HG03442 (cell line): ENCODE measurements around the gene SMIM10L2A.
"Not testable (repeated sequence)": the region's sequence is repeated elsewhere in the genome, so short reads cannot be mapped to it uniquely, and the experiment has no call there.

ENCODE experiments used
- ATAC-seq: cut with Tn5 transposase; IDR thresholded peaks from one replicate; pipeline ENCODE4 v1.9.1; 2021; ENCODE audit warnings: mild to moderate bottlenecking, moderate library complexity; ENCODE audit not compliant: unreplicated experiment

SMIM10L2A gene

DNA sequence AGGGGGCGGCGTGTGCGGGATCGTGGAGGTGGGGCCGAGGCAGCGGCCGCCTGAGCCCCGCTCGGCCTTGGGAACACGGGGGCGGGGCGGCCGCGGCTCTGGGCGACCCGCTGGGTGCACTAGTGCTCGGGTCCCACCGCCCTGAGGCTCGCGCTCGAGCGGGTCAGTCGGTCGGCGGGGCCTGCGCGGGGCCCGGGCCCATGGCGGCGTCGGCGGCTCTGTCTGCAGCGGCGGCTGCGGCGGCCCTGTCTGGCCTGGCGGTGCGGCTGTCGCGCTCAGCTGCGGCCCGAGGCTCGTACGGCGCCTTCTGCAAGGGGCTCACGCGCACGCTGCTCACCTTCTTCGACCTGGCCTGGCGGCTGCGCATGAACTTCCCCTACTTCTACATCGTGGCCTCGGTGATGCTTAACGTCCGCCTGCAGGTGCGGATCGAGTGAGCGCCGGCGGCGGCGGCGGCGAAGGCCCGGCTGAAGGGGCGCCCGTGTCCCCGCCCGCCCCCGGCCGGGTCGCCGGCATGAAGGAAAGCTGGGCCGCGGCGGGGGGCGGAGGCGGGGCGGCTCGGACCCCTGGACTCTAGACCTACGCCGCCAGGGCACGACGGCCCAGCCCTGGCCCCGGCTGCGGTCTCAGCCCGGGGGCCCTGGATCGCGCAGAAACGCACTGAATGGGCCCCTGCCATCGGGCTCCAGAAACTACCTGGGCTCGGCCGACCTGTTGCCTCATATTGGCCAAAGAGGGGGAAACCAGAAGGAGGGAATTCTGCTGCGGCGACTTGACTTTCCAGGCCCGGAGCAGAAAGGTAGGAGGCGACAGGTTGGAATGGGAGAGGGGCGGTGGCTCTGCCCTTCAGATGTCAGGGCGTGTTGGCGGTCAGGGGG, at the start of gene SMIM10L2A:
SMIM10L2A (plus strand) TSS at position 13 of the 878 bp plus-strand sequence; CDS start at position 201, 188 bp downstream.
- ATAC-seq = peak; percentile 57

DNA sequence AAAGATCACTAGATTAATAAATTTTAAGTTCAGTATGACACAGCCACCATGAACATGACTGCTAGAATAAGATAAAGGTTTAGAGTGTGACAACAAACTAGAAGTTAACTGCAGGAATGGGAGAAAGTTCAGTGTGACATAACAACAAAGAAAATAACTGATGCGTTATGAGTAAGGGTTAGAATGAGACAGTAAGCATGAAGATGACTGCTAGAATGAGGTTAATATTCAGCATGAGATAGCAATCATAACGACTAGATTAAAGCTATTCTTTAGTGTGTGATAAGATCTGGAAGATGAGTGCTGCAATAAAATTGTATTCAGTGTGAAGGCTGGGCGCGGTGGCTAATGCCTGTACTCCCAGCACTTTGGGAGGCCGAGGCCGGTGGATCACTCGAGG, 48.4 kb upstream of the SMIM10L2A start:
- no peak for ATAC-seq

DNA sequence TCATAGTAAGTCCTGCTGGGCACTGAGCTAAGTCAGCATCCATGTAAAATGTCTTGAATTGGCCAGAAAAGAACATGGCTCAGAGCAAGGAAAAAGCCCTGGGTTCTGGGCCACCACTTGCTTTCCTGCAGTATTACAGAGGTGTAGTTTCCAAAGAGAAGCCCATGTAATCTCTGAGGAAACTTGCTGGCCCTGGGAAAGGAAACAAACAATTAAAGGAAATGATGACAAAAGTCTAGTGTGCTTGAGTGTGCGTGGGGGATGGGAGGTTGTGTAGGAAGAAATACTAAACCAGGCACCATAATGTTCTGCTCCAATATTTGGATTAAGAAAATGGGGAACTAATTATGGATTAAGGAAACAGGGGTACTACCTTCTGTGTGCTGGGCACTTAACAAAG, 39.5 kb upstream of the SMIM10L2A start:
- ATAC-seq = no peak

DNA sequence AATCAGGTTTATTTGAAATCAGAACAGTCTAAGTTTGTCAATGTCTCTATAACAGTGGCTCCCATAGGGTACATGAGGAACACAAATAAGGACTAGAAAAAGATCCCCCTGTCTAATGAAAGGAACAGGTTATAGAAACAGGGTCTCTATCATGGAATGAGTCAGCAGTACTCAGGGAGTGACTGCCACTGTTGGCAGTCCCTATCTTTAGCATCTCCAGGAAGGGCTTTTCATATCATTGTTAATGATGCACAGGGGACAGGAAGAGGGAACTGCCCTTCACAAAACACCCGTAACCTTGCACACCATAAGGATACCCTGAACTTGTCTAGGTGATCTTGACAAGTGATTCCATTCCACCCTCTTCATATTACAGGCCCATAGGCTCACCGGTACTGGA, 38.5 kb upstream of the SMIM10L2A start:
- no peak for ATAC-seq

DNA sequence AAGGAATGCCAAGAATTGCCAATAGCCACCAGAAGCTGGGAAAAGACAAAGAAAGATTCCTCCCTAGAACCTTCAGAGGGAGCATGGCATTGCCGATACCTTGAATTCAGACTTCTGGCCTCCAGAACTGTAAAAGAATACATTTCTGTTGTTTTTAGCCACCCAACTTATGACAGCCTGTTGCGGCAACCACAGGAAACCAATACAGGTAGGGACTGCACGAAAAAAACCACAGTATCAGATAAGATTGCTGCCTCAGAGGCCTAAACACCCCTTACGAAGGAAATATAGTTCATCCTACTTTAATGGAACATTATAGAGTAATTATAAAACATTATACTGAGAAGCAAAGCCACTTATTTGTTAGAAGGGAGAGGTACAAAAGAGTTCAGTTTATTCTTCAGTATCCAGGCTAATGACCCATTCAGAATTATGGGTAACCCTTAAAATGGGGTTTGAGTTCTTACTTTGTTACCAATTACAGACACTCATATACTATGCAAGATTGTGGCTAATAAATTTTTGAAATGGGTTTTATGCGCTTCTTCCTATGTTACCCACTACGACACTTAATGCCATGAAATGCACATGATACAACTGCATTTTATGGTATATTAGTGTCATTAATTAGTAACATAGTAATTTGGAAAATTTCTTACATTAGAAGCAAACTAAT, 37.4 kb upstream of the SMIM10L2A start:
- ATAC-seq = no peak

DNA sequence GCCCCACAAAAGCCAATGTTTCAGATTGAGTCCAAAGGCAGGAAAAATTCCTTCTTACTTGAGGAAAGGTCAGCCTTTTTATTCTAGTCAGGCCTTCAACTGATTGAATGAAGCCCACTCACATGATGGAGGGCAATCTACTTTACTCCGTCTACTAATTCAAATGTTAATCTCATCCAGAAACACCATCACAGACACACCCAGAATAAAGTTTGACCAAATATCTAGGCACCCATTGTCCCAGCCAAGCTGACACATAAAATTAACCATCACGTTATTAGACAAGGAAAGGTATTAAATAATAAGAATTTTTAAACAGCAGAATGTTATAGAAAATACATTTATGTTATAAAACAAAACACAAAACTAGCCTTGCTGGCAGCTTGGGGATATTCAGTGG, 32.9 kb upstream of the SMIM10L2A start:
- ATAC-seq = no peak

DNA sequence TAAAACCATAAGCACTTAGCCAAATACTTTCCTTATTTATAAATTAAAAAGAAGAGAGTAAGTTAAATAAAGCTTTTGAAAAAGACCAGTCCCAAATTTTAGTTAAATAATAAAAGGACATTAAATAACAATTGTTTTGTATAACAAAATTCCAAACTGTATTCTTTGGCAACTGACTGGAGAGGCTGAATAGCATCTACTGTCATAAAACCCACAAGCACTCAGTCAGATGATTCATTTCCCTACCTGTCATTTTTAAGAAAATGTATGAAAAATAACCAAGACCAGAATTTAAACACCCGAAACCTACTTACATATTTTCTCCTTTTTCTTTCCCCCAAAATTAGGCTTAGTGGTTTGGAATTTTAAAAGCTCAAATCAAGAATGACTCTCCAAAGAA, 32.5 kb upstream of the SMIM10L2A start:
- ATAC-seq = no peak

DNA sequence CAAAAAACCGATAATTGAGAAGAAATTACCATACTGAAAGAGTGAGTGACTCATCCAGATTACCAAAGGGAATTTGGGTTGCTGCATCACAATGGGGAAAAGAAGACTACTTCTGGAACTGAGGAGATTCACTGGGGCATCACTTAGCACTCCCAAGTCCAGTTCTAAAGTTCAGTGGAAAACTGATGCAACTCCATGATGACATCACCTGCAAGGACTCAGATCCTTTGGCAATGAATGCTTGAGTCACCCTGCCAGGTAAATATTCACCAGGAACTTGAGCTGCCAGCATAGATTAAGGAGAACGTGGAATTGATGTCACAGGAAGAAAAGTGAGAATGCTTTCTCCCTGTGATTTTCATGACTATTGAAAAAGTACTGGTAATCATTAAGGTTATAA, 32.0 kb upstream of the SMIM10L2A start:
- ATAC-seq = no peak

DNA sequence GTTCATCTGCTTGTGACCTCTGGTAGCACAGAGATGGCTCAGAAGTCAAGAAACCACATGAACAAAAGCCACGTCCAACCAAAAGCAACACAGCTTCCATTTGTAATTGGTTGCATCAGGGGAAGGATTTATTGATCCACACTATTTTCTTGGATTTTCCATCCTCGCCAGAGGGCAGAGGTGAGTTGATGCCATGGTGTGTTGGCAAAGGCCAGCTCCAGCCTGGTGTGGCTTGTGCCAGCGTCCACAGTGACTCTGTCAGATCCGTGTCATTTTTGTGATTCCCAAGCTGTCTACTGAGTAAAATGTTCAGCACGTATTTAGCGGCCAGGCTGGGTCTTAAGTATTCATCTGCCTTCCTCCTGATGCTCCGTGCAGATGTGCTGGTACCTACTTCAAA, 30.0 kb upstream of the SMIM10L2A start:
- no peak for ATAC-seq

DNA sequence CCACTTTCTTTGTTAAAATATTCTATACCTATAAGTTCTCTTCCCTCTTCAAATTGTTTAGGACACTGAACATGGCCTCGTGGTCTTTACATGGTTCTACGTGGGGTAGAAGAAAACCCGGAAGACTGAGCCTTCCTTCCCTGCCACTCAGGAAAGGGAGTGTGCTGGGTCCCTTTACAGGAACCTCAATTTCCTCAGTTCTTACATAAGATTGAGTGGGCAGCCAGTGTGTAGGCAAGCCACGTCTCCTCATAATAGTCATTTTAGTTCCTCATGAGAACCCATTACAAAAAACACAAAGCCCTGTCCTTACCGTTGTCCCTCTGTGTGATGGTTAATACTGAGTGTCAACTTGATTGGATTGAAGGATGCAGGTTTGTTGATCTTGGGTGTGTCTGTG, 28.7 kb upstream of the SMIM10L2A start:
- no peak for ATAC-seq

DNA sequence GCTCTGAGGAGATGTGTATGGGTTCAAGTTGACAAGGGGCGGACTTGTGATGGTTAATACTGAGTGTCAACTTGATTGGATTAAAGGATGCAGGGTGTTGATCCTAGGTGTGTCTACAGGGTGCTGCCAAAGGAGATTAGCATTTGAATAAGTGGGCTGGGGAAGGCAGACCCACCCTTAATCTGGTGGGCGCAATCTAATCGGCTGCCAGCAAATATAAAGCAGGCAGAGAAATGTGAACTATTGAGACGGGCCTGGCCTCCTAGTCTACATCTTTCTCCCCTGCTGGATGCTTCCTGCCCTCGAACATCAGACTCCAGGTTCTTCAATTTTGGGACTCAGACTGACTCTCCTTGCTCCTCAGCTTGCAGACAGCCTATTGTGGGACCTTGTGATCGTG, 26.7 kb upstream of the SMIM10L2A start:
- no peak for ATAC-seq

DNA sequence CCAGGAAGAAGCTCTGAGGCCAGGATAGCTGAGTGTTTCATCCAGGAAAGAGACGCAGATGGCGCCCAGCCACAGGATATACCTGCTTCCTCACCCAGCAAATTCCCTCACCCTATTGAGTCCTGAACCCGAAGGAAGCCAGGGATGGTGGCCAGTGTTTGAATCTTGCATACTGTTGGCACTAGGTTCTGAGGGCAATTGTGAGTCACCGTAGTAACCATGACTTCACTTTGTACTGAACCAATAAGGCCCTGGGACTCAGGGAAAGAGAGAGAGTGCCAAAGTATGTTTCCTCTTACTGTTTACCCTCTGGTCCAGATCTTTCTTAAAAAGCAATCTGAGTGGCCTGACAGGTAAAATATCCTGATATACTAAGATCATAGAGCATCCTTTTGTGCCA, 25.6 kb upstream of the SMIM10L2A start:
- ATAC-seq = no peak

DNA sequence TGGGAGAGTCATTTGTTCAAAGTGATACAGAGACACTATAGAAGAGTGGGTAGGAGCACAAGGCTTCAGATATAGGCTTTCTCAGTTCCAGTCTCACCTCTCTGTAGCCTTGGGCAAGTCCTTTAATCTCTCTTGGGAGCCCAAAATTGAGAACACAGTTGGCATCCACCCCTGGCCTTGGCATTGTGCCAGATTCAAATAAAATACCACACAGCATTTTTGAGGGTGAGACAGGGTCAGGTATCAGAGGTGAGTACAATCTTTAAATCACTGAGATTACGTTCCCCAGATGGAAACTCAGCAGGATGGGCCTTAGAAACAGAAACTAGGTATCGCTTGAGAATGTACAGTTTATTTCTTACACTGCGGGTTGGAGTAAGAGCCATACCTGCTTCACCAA, 25.2 kb upstream of the SMIM10L2A start:
- ATAC-seq = no peak

DNA sequence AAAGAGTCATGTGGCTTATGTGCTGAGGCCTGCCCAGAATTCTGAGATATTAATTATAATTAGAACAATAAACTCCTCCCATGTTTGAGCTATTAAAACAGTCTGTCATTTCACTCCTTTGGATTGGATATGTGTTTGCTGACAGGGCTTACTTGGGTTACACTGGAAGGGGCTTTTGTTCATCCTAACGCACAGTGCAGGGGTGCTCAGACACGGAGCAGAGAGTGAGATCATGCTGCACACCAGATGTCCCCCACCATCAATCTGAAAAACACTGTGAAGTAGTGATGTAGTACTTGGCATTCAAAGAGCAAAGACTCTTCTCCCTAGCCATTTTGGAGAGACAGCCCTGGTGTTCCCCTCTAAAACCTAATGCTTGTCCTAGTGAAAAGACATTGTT, 24.1 kb upstream of the SMIM10L2A start:
- ATAC-seq = no peak

DNA sequence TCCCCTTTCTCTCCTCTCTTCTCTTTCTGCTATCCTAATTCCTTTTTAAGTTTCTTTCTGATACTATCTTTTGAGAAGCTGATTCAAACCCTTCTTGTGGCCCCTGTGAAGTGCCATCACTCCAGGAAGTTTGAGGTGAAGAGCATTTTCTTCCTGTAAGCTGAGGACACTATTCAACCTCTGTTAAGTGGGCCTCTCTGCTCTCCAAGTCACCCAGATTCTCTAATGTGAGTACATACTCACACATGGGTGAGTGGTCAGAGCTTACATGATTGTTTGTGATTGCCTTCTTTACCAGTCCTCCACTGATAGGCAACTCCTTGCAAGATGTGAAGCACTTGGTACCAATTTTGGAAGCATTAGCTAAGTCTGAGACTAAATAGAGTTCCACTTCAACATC, 18.4 kb upstream of the SMIM10L2A start:
- ATAC-seq = no peak

DNA sequence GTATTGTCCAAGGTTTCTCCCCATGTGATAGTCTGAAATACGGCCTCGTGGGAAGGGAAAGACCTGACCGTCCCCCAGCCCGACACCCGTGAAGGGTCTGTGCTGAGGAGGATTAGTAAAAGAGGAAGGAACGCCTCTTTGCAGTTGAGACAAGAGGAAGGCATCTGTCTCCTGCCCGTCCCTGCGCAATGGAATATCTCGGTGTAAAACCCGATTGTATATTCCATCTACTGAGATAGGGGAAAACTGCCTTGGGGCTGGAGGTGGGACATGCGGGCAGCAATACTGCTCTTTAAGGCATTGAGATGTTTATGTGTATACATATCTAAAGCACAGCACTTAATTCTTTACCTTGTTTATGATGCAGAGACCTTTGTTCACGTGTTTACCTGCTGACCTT, 15.3 kb upstream of the SMIM10L2A start:
- not testable (repeated sequence) for ATAC-seq

DNA sequence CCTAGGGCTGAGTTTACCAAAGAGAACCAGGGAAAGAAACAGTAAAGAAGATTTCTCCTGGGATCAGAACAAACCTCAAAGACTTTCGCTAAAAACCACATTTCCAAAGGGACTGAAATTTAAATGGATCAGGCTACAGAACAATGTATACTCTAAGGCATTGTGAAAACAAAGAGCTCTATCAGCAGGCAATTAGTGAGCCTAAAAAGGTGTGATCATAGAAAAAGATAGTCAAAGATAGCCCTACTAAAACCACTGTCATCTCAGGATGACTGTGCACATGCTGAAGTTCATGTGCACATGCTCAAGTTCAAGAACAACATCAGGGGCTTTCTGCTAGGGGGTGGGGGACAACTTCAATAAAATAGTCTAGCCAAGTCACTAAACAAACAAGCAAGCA, 12.9 kb upstream of the SMIM10L2A start:
- no peak for ATAC-seq

DNA sequence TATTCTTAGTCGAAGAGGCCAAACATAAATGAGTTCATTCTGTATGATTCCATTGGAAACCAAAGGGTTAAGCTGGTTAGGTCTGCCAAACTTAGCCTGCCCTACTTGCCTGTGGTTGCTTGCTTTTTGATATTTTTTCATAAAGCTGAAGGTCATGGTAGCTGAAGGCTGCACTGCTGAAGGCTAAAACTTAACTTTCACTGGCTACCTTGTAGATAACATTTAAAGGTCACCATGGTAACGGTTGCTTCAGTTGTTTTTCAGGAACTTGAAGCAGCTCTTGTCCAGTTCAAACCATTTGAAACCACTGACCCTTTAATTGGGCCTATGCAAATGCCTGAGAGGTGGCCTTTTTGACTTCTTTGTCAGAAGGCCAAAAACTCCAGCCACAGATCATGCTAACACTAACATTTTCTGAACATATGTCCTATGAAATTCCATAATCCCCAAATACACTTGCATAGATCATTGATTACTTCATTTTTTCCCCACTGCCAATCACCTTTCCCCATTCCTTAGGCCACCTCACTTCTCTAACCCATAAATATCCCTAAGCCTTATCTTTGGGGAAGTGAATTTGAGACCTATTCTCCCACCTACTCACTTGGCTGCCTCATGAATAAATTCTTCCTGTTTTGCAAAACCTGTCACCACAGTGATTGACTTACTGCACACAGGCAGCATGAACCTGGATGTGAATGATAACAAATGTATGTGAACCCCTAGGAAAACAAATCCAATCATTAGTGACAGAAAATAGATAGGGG, 10.7 kb upstream of the SMIM10L2A start:
- ATAC-seq = no peak

DNA sequence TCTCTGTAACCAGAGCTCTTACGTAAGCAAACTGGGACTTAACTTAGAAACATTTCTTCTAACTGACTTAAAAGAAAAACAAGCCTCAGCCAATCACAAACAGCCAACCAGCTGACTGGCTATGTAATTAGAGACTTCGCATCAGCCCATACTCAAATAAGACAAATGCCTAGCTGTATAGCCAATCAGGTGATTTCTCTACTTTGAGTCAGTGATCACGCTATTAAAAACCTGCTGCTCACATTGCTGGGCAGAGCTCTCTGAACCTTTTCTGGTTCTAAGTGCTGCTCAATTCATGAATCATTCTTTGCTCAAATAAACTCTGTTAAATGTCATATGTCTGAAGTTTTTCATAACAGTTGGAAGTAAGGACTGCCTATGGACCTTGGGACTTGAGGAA, 9.9 kb upstream of the SMIM10L2A start:
- no peak for ATAC-seq

DNA sequence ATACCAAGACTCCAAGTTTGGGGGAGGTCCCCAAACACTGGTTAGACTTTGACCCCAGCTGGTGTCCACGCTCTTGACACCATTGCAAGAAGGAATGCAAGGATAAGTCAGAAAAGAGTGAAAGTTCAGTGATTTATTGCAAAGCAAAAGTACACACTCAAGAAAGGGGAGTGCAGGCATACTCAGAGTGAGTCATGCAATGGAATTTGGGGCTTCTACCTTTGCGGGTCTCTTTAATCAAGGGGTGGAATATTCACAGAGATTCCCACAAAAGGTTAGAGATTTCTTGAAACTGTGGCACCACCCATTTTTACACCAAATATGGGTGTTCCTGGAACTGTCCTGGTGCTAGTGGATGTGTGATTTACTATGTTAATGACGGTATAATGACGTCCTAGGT, 5.2 kb upstream of the SMIM10L2A start:
- no peak for ATAC-seq

DNA sequence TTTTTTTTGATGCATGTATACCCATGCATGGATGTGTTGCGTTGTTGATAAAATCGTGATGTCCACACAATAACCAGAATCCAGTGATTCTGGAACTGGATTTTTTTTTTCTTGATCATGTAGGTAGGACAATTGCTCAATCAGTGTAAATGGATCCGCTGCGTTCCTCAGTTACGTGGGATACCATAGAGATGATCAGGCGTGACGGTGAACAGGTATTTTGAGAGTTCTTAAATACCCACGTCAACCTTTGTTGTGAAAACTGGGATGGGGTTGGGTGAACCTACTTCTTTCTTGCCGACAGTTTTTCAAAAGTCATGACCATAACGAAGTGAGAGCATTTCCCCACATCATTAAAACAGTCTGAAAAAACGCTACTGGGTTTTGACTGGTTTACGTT, 913 bp upstream of the SMIM10L2A start:
- no peak for ATAC-seq

DNA sequence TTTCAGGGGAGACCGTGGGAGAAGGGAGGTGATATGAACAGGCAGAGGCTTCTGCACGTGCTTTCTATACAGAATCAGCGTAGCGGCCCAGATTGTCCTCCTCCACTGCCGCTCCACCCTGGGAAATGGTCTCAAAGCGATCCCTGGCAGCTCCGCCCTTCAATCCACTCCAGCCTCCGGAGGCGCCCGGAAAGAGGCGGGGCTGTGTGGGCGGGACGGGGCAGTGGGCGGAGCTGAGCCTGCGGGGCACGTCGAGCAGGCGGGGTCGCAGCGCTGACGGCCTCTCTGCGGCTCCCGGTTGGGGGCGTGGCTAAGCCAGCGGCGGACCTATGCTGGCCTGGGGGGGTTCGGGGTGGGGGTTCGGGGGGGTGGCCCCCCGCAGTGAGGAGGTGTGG, 210 bp upstream of the SMIM10L2A start:
- ATAC-seq = peak; percentile 88
